Transverse colon (tissue), 3 donors: ENCODE data around the gene SCRT2.

Source experiments
- POLR2A ChIP-seq: fragments of 450-650 bp; IDR thresholded peaks from one replicate; pipeline ENCODE4 v1.6.1; 2016; ENCODE audit warnings: antibody characterized with exemption, mild to moderate bottlenecking, moderate library complexity
- TF ChIP-seq, protein P1 (sequence below), 5 experiments: fragments of 200-600 bp in 3 of 5; fragments of 450-650 bp in 2 of 5; sonication (generic) in 3 of 5; IDR thresholded peaks; 1 replicate in 2 of 5; 2 replicates in 3 of 5; pipeline ENCODE4 v1.5.1; 2016 to 2017; ENCODE audit warnings: antibody characterized with exemption in 5 of 5, inconsistent platforms in 3 of 5, mild to moderate bottlenecking in 2 of 5, moderate library complexity in 1 of 5

DNA sequence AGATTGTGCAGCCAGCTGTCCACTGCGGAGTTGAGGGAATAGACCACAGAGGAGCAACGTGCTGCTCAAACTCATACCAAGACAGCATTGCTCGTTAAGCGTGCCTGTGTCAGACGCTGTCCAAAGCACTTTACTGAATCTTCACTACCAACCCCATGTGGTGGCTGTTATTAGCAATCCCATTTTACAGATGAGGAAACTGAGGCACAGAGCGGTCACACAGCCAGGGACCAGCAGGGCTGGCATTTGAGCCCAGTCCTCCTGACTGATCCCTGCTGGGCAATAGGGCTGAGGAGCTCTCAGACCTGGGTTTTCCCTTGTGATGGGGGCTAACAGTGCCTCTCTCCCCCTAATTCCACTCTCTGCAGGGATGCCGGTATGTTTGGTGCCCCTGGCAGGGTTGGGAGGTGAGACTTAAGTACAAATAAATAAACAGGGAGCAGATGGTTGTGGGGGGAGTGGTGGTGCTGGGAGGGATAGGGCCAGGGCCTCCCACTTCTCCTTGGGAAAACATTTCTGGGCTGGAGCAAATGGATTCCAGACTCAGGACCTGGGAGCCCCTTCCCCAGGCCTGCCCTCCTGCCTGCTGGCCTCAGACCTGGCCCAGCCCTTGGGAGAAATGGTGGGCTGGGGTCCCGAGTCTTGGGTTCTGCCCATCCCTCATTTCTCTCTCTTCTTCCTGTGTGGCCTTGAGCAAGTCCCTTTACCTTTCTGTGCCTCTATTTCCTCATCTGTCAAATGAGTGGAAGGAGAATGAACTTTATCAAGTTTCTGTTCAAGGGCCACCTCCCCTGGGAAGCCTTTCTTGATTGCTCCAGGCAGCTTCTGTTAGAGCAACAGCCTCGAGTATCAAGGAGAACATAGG lies 40.3 kb downstream of the SCRT2 start:
- TF ChIP-seq, protein P1, sequence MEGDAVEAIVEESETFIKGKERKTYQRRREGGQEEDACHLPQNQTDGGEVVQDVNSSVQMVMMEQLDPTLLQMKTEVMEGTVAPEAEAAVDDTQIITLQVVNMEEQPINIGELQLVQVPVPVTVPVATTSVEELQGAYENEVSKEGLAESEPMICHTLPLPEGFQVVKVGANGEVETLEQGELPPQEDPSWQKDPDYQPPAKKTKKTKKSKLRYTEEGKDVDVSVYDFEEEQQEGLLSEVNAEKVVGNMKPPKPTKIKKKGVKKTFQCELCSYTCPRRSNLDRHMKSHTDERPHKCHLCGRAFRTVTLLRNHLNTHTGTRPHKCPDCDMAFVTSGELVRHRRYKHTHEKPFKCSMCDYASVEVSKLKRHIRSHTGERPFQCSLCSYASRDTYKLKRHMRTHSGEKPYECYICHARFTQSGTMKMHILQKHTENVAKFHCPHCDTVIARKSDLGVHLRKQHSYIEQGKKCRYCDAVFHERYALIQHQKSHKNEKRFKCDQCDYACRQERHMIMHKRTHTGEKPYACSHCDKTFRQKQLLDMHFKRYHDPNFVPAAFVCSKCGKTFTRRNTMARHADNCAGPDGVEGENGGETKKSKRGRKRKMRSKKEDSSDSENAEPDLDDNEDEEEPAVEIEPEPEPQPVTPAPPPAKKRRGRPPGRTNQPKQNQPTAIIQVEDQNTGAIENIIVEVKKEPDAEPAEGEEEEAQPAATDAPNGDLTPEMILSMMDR (IDR thresholded peaks at IDR 0.05) = no peak
- no peak for TF ChIP-seq POLR2A
